Smooth muscle cell (in vitro differentiated cells): ENCODE measurements around the gene CLDN19. TPM values are rescaled to one million over a fixed set of nuclear protein-coding genes. Genes with fewer than 3 reads are reported as not detected.
A peak's percentile ranks its signal among the peaks of the same experiment; 100 is the strongest.

Experiments
- DNase-seq: peaks from one replicate; lab custom pipeline; 2025; ENCODE audit not compliant: unreplicated experiment; lab: John Stamatoyannopoulos, UW
- H2AFZ ChIP-seq: fragments of 200-600 bp; sonication (generic); 2 replicates; pipeline ENCODE4 v1.6.0; 2016; ENCODE audit warnings: antibody characterized with exemption, low read depth, mild to moderate bottlenecking
- H3F3A ChIP-seq: fragments of 200-600 bp; sonication (generic); 2 replicates; pipeline ENCODE4 v1.6.0; 2017; ENCODE audit warnings: antibody characterized with exemption, low read depth
- H3K27ac ChIP-seq: fragments of 200-600 bp; sonication (generic); 2 replicates; pipeline ENCODE4 v1.5.1; 2016; ENCODE audit warnings: low read depth, mild to moderate bottlenecking
- H3K27me3 ChIP-seq: fragments of 200-600 bp; sonication (generic); 2 replicates; pipeline ENCODE4 v1.6.1; 2016; ENCODE audit warnings: low read depth, mild to moderate bottlenecking
- H3K36me3 ChIP-seq: fragments of 200-600 bp; sonication (generic); 2 replicates; pipeline ENCODE4 v1.5.1; 2016; ENCODE audit warnings: low read depth
- H3K4me1 ChIP-seq: fragments of 200-600 bp; sonication (generic); 2 replicates; pipeline ENCODE4 v1.5.1; 2016; ENCODE audit warnings: low read depth
- H3K4me2 ChIP-seq: fragments of 200-600 bp; sonication (generic); 2 replicates; pipeline ENCODE4 v1.6.0; 2016; ENCODE audit warnings: mild to moderate bottlenecking
- H3K4me3 ChIP-seq: fragments of 200-600 bp; sonication (generic); 2 replicates; pipeline ENCODE4 v1.5.1; 2016; ENCODE audit warnings: mild to moderate bottlenecking
- H3K79me2 ChIP-seq: fragments of 200-600 bp; sonication (generic); 2 replicates; pipeline ENCODE4 v1.6.0; 2016; ENCODE audit warnings: low read depth, mild to moderate bottlenecking
- H3K9ac ChIP-seq: fragments of 200-600 bp; sonication (generic); 2 replicates; pipeline ENCODE4 v1.6.0; 2016; ENCODE audit warnings: low read depth
- H3K9me3 ChIP-seq: fragments of 200-600 bp; sonication (generic); replicated peaks from 2 replicates; pipeline ENCODE4 v1.5.1; 2016; ENCODE audit warnings: low read depth
- H4K20me1 ChIP-seq: fragments of 200-600 bp; sonication (generic); 2 replicates; pipeline ENCODE4 v1.6.0; 2016; ENCODE audit warnings: low read depth
- WGBS: methylation state at CpG from one replicate; pipeline ENCODE4 v1.1.7; 2016; ENCODE audit warnings: low lambda C conversion rate; 5-methylcytosine and 5-hydroxymethylcytosine counted together
- polyA plus RNA-seq: library from polyadenylated mRNA; unstranded; fragments of >200 nt; fragmentation: Nextera tagmentation; extraction: Ambion mirVana; gene quantifications from 2 replicates; pipeline ENCODE4 v1.2.1, GENCODE V29; 2016
- total RNA-seq: library from RNA; depleted of rRNA; stranded (reverse); fragments of >200 nt; gene quantifications from 2 replicates; pipeline ENCODE4 v1.2.3, GENCODE V29; 2014
- TF ChIP-seq, protein P1 (sequence below): fragments of 200-600 bp; sonication (generic); IDR thresholded peaks from 2 replicates; pipeline ENCODE4 v1.5.1; 2017; ENCODE audit warnings: borderline replicate concordance, mild to moderate bottlenecking, antibody characterized with exemption; ENCODE audit not compliant: insufficient read depth, poor library complexity, severe bottlenecking

Gene CLDN19
- total RNA-seq: 0.67 and 1.0 TPM in 2 replicates
- polyA plus RNA-seq: 2.4 and 2.9 TPM in 2 replicates

DNA sequence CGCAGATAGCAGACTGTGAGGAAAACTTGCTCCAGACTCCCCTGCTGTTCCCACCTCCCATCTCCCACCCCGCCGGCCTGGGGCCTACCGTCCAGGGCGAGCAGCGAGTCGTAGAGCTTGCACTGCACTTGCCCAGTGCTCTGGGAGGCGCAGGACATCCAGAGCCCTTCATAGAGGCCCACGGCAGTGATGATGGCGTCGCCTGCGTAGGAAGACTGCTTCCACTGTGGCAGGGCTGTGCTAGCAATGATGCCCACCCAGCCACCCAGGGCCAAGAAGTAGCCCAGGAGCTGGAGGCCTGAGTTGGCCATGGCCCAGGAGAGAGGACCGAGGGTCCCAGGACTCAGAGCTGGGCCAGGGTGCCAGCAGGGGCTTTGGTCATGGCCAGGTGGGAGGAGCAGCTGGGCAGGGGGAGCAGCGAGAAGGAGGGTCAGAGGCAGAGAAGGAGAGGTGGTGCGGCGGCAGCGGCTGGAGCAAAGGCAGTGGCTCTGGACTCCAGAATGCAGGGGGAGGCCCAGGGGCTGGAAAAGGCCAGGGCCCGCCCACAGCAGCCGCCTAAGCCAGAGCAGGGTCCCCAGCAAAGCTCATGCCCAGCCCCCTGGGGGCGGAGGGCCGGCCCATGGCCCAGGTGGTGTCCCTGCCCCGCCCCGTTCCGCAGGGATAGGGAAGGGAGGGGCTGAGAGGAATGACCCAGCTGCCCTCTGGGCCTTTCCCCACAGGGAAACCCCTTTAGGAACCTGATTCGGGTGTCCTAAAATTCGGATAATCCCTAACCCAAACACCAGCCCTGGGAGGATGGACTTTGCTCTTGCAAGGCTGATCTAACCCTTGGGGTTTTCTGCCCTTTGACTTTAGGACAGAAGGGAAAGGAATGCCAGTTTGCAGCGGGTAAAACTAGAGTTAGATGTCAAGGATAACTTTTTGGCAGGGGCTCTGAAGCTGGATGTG, at the start of gene CLDN19:
Gene CLDN19 (minus strand): TSS at position 484 of the 948 bp plus-strand sequence. CDS start 173 bp downstream, at position 311.
- peaks cover 16% of the 10 kb centered on the region for H3K4me1 ChIP-seq
- H2AFZ ChIP-seq: peak within 1 kb of the TSS; percentile 59
- H4K20me1 ChIP-seq: no peaks in the 10 kb centered on the region
- no peak within 1 kb of the TSS for H3K4me3 ChIP-seq
- no peak within 1 kb of the TSS for H3K27ac ChIP-seq
- WGBS: 44% methylated on average over 27 of the region's 27 CpGs
- H3K9me3 ChIP-seq: no peaks in the 10 kb centered on the region
- peaks cover 20% of the 10 kb centered on the region for H3F3A ChIP-seq
- TF ChIP-seq, protein P1, sequence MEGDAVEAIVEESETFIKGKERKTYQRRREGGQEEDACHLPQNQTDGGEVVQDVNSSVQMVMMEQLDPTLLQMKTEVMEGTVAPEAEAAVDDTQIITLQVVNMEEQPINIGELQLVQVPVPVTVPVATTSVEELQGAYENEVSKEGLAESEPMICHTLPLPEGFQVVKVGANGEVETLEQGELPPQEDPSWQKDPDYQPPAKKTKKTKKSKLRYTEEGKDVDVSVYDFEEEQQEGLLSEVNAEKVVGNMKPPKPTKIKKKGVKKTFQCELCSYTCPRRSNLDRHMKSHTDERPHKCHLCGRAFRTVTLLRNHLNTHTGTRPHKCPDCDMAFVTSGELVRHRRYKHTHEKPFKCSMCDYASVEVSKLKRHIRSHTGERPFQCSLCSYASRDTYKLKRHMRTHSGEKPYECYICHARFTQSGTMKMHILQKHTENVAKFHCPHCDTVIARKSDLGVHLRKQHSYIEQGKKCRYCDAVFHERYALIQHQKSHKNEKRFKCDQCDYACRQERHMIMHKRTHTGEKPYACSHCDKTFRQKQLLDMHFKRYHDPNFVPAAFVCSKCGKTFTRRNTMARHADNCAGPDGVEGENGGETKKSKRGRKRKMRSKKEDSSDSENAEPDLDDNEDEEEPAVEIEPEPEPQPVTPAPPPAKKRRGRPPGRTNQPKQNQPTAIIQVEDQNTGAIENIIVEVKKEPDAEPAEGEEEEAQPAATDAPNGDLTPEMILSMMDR: no peak
- H3K27me3 ChIP-seq: no peaks in the 10 kb centered on the region
- DNase-seq: no peak
- peak within 1 kb of the TSS; percentile 80 for H3K4me2 ChIP-seq
- no peak within 1 kb of the TSS for H3K9ac ChIP-seq
- H3K79me2 ChIP-seq: no peaks in the 10 kb centered on the region
- H3K36me3 ChIP-seq: no peaks in the 10 kb centered on the region

DNA sequence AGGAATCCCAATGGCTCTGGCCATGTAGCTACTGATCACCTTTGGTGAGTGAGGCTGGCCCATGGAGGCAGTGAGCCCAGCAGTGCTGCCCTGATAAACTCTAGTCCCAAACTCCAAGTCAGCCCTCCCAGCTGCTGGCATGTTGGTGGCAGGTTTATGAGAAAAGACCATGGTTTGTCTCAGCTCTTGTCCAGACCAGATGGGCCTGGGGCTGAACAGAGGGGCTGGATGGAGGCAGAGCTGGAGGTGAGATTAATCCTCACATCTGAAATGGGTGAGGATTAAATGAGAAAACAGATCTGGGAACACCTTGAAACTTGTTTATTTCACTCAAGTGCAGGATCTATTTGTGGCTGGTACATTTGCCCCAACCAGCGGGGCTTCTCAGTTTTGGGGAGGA, 48.0 kb upstream of the CLDN19 start:
- Histone ChIP-seq H3K27ac (no peak overlapping the region), H3K27me3 (no peaks in the 10 kb centered on the region), H3K79me2 (no peaks in the 10 kb centered on the region), H3K36me3 (no peaks in the 10 kb centered on the region), H3K4me3 (no peak overlapping the region), H3F3A (no peaks in the 10 kb centered on the region), H3K9ac (no peak overlapping the region), H3K9me3 (no peaks in the 10 kb centered on the region), H3K4me1 (no peaks in the 10 kb centered on the region), H2AFZ (no peak overlapping the region), H3K4me2 (no peak overlapping the region), H4K20me1 (no peaks in the 10 kb centered on the region)
- TF ChIP-seq, protein P1: no peak
- 100% methylated on average over 1 of the region's 1 CpG for WGBS
- no peak for DNase-seq

DNA sequence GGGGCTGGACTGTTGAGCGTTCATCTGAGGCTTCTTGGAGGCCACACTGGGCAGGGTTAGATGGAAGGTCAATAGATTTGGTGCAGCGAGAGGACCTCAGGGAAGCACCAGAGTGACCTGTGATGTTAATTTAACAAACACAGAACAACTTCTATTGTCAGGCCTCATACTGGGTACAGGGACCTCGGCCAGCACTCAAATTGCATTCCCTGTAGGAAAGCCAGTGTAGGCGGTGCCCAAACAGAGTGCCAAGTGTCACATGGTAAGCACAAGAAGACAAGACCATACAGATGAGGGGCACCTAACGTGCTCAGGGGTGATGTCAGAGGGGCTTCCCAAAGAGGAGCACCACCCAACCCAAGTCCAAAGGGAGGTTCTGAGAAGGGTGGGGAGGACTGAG, 46.1 kb upstream of the CLDN19 start:
- 92% methylated on average over 5 of the region's 5 CpGs for WGBS
- TF ChIP-seq, protein P1: no peak

More for the DNA sequence above, 46.1 kb upstream of the CLDN19 start:
- no peak overlapping the region for H3K27ac ChIP-seq
- H3K4me1 ChIP-seq: no peaks in the 10 kb centered on the region
- no peak for DNase-seq
- H3K4me3 ChIP-seq: no peak overlapping the region
- H3K4me2 ChIP-seq: no peak overlapping the region
- no peaks in the 10 kb centered on the region for H3F3A ChIP-seq
- H4K20me1 ChIP-seq: no peaks in the 10 kb centered on the region
- no peaks in the 10 kb centered on the region for H3K36me3 ChIP-seq
- no peaks in the 10 kb centered on the region for H3K27me3 ChIP-seq
- H2AFZ ChIP-seq: no peak overlapping the region
- no peaks in the 10 kb centered on the region for H3K79me2 ChIP-seq
- no peaks in the 10 kb centered on the region for H3K9me3 ChIP-seq
- no peak overlapping the region for H3K9ac ChIP-seq
